ENCODE data around the gene GRK5.

The GRK5 gene

DNA sequence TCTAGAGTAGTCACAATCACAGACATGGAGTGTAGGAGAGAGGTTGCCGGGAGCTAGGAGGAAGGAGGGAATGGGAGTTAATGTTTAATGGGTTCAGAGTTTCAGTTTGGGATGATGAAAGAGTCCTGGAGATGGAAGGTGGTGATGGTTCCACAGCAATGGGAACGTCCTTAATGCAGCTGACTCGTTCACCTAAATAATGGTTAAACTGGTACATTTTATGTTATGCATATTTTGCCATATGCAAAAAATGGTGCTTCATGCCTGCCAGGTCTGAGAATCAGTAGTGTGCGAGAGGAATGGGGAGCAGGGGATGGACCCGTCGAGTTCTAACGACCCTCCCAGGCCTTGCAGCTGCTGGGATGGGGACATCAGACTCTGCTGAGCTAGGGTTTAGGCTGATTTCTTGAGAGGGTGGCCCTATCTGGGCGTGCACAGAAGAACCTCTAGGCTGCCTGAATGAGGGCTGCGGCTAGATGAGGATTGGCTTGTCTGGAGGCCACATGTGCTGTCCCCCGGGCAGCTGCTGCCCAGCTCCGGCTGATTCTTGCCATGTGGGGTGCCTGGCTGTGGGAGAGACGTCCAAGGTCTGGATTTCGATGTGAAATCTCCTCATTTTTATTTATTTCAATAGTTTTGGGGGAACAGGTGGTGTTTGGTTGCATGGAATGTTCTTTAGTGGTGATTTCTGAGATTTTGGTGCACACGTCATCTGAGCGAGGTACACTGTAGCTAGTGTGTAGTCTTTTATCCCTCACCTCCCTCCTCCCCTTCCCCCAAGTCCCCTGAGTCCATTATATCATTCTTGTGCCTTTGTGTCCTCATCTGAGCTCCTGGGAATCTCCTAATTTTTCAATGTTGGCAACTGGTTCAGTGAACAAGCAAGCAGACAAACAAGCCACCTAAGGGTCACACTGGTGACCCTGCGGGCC, 116.0 kb downstream of the GRK5 start:
- no peak for DNase-seq

DNA sequence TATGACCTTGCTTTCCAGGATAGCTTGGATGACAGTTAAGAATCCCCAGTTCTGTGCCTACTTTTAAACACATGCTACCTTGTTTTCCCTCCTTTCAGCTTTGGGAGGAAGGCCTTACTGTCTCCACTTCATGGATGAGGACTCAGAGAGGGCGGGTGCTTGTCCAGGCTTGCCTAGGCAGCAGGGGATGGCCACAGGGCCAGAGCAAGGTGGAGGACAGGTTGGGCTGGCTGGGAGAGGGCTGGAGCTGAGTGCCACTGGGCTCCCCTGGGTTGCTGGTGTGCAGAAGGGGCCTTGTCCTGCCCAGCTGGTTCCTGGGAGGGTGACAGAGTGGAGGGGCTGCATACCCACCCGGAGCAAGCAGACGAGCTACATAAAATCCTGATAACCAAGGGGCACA, 117.8 kb downstream of the GRK5 start:
- DNase-seq = no peak

DNA sequence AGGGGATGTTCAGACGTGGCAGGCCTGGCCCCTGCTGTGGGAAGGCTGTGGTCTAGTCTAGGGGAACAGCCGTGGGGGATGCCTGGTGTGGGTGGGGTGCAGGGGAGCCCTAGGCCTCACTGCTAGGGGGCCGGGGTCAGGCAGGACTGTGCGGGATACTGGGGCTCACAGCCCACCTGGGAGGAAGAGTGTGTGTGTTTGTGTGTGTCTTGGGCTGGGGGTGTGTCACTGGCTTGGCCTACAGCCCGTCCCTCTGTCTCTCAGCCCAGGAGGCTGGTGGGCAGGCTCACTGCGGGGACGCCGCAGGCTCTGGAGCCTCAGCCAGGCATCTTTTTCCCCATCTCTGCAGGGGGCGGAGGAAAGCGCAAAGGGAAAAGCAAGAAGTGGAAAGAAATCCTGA, 118.8 kb downstream of the GRK5 start:
- DNase-seq = no peak

DNA sequence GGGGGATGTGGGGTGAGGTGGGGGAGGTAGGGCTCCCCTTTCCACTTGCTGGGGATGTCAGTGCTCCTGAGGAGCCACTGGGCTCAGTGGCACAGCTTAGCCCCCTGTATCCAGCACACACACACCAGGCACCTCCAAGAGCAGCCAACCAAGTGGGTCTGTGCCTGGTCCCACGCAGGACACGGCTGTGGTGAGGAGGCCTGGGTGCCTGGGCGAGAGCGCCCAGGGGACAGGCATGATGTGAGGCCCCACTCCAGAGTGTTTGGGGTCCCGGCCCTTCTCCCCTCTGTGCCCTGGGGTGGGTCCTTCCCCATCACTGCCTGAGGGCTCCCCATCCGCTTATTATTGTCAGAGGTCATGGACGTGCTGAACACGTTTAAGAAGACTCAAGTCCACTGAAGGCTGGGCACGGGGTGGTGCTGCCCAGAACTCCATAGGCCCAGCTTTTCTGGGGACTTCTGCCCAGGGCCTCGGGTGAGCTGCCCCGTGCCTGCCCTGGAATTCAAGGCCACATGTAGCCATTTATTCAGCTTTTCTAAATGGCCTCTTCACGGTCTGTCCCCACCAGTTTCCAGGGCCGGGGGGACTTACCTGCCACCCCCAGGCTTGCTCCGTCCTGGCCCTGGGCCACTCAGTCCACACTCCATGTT, 119.8 kb downstream of the GRK5 start:
- no peak for DNase-seq

DNA sequence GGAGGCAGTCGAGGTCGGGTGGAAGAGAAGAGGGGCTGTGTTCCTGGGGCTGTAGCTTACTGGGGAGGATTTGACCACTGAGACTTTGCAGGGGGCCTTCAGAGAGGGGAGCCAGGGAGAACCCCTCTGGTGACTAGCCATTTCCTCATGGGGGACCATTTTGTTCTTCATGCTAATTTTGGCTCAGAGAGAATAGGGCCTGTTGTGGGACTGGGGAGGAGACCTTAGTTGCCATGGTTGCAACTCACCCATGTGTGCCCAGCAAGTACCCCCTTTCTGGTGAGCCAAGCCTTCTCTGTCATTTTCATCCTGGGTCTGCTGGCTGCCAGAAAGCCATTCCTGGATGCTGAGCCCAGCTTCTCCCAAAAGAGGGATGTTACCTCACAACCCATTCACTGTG, 120.9 kb downstream of the GRK5 start:
- DNase-seq = no peak

DNA sequence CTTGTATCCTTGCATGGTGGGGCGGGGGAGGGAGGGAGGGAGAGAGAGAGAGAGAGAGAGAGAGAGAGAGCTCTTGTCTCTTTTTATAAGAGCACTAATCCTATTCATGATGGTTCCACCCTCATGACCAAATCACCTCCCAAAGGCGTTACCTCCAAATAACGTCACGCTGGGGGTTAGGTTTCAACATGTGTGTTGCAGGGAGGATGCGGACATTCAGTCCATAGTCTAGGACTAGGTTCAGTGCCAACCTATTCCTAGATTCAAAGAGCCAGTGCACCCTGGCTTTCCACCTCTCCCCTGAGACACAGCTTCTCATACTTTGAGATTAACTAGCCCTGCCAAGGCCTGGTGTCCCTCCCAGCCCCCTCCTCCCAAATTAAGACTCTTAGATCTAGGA, 123.0 kb downstream of the GRK5 start:
- no peak for DNase-seq

DNA sequence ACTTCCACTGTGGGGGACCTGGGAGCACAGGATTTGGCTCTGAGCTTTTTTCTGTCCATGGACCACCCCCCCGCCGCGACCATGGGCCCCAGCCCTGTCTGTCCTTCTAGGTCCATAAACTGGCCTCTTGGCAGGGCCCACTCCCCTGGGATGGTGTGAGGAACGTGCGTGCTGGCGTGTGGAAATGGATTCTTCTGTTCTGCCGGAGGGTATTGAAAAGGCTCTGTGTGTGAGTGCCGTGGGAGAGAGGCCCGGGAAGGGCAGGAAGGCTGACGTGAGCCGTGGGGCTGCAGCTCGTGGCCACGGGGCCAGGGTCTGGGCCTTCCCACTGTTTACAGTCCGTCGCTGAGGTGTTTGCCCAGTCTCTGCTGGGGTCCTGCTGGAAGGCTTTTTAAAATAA, 123.7 kb downstream of the GRK5 start:
- no peak for DNase-seq

DNA sequence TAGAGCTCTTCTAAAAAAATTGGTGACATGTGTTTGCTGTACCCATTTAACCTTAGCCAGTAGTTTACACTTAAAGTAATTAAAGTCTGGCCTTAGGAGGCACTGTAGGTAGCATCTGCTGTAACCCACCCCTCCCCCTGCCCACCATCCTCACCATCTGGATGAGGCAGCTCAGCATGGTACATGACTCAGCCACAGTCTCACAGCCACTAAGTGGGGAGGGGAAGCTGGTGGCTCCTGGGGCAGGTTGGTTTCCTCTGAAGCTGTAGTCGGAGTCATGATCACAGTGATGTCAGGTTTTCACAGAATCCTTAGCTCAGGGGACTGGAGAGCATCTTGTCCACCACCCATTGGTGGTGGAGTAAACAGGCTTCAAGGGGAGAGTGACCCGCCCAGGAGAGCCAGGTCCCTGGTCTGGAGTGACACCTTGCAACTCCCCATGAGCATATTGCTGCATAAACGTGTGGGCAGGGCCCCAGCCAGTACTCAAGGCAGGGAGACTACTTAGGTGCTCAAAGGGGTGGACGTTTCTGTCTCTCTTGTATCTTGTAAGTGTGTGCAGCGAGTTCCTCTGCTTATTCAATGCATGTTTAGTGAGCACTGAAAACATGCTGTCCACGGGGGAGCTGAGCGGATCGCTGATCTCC, 125.9 kb downstream of the GRK5 start:
- DNase-seq = no peak

DNA sequence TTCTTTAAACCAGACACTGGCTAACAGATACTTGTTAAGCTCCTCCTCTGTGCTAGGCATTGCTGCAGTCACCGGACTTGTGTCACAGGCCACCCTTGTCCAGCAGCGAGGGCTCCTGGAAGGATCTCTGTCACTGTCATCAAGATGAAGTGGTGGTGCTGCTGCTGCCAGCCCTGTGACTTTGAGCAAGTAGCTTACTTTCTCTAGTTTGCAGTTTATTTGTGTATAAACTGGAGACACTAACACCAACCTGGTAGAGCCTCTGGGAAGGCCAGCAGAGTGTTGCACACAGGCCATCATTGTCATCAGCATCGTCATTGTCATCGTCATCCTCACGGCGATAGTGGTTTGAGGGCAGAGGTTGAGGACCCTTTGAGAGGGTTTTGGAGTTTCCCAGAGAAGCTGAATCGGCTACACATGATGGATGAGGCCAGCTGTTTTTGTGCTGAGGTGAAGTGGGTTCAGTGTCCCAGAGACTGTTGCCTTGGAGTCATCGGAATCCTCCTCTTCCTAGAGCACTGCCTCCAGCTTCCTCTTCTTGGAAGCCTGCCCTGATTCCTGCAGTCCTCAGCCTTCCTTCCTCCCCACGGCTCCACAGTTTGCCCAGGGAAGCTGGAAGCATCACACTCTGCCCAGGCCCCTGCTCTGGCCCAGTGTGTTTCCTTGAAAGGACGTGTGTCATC, 128.4 kb downstream of the GRK5 start:
- no peak for DNase-seq

DNA sequence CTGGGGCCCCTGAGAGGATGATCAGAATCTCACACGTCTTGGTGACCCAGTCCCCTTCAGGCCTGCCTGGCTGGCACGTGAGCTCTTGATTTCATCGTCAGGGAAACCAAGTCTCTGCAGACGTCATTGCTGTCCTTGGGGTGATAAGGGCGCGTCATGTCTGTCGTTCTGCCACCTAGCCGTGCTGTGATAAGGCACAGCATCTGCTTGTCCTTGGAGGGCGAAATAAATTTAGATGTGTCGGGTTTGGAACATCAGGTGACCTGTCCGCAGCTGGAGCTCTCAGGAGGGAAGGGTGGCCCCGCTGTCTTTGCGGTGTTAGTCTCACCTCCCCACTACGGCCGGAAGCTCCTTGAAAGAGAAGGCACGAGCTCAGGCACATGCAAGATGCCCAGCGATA, 129.2 kb downstream of the GRK5 start:
- DNase-seq = no peak

DNA sequence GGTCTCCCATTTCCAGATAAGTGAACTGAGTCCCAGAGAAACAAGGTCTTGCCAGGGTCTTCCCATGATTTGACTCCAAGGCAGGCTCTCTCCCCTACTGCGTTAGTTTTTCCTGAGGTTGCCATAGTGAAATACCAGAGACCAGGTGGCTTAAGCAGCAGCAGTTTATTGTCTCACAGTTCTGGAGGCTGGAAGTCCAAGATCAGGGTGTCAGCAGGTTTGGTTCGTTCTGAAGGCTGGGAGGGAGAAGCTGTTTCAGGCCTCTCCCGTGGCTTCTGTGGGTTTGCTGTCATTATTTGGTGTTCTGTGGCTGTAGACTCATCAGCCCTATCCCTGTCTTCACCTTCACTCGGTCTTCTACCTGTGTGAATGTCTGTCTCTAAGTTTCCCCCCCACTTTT, 129.9 kb downstream of the GRK5 start:
- DNase-seq = no peak

DNA sequence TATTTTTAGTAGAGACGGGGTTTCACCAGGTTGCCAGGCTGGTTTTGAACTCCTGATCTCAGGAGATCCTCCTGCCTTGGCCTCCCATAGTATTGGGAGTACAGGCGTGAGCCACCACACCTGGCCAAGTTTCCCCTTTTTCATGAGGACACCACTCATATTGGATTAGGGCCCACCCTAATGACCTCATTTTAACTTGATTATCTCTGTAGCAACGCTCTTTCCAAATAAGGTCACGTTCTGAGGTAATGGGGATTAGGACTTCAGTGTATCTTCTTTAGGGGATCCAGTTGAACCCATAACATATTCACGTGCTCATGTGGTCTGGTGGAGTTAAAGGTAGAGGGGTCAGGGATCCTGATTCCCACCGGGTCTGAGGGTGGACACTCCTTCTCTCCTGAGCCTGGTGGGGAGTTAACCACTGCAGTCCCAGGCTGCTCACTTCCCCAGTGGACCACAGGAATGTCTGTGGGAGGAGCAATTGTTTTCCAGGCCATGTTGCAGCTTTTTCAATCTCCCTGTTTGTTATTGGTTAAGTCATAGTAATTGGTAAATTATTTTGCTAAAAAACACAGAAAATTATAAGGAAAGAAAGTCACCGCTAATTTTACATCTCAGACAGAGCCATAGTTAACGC, 130.5 kb downstream of the GRK5 start:
- DNase-seq = no peak

DNA sequence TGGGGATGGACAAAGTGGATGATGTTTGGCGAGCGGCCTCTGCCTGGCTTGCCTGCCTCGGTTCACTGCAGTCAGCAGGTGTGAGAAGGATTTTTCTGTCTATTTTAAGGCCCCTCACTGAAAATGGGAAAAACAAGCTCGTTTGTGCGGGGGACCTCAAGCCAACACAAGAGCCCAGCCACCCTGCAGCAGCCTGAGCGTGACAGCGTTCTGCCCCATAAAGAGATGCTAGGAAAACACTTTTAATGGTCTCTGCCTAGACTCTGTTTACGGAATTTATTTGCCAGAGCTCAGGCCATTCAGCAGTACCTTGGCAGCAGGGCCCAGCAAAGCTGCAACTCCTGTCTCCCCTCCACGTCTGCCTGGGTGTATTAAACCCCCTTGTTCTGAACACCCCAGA, 131.7 kb downstream of the GRK5 start:
- DNase-seq = no peak

DNA sequence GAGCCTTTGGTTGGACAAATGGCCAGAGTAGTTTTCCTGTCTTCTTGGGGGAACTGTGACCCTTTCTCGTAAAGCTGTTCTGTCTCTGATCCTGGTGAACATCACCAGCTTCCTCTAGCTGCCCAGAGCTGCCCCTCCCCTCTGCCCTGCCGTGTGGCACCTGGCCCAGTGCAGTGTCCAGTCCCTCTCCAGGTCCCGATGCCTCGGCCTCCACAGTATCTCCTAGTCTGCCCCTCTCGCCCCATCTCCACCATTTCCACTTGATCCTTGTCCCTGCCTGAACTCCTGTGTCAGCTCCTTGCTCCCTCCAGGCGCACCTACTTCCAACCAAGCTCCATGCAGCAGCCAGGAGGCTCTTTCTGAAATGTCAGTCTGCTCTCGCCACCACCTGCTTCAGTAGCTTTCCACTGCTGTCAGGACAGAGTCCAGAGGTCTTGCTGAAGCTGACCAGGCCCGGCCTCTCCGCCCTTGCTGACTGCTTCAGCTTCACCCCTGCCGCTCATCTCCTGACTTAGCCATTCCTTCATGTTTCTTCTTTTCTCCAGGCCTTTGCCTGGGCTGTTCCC, 133.6 kb downstream of the GRK5 start:
- no peak for DNase-seq

DNA sequence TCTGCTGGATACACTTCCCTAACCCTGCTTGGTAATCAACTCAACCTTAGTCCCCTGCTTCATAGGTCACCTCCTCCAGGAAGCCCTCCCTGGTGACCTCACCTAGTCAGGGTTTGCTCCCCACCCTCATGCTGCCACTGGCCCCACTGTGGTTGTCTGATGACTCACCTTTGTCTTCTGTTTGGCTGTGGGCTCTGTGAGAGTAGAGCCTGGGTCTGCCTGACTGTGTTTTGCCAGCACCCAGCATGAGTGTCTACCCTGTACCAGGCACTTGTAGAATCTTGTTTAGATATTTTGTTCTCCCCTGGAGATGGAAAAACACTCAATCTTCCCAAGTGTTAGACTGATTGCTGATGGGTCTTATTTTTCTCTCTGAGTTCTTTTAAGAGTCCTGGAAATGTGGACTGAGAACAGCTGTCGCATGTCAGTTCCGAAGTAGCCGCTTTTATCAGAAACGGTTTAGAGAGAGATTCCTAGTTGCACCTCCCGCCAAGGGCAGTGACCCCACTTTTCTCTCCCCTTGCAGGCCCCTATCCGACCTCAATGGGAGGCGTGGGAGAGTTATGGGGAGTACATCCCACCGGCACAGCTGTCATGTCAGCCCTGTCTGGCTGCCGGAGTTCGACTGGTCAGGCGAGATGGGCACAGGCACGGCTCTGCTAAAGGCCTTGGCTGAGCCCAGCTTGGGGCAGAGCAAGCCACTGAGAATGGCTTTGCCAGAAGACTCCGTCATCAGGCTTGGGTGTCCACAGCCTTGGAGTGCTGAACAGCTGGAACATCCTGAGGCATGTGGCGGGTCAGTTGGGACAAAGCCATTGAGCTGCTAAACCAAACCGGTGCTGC, 134.3 kb downstream of the GRK5 start:
- no peak for DNase-seq

DNA sequence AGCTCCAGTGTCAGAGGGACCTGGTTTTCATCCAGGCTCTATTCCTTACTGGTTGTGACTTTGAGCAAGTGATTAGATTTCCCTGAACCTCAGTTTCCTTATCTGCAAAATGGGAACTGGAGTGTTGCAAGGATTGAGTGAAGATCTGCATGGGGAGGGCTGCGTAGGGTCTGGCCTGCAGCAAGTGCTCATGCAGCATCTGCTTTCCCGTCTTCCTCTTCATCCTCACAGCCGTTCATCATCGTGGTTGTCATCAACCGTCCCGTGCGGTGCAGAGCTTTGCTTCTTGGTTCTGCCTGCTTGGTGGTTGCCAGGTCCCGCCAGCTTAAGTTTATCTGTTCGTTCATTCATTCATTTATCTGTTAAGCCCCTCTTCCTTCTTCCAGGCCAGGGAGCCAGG, 135.0 kb downstream of the GRK5 start:
- DNase-seq = no peak

DNA sequence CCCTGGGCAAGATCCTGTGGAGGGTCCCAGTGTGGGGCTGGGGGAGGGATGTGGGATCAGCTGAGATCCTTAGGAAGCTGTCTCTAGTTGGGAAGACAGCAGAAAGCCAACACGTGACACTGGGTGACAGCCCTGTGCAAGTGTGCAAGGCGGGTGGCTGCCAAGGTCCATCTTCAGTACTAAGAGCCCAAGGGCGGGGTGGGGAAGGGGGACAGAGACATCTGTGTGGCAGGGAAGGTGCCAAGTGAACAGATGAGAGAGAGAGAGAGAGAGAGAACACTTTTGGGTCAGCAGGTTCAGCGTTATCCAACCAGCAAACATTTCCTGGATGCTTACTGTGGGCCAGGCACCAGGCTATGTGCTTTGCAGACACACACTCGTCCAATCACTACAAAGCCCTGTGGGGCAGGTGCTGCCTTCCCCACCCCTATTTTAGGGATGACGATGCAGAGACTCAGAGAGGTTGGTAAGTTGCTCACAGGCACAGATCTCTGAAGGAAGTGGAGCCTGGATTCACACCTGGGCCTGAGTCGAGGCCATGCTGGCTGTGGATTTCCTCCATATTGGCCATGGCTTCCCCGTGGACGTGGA, 135.7 kb downstream of the GRK5 start:
- no peak for DNase-seq

DNA sequence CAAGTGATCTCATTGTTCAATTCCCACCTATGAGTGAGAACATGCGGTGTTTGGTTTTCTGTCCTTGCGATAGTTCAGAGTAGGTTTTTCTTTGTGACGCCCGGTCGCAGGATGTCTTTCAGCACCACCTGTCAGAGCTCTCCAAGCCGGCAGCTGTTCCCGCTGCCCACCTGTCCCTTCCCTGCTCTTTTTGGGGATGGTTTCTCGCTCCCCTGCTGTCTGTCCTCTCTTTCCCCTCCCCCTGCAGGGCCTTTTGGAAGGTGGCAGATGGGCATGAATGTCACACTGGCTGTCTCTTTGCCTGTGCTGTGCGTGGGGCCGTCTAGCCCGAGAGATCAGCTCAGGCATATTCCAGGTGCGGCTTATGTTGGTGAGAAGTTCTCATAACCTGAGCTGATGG, 137.0 kb downstream of the GRK5 start:
- no peak for DNase-seq

DNA sequence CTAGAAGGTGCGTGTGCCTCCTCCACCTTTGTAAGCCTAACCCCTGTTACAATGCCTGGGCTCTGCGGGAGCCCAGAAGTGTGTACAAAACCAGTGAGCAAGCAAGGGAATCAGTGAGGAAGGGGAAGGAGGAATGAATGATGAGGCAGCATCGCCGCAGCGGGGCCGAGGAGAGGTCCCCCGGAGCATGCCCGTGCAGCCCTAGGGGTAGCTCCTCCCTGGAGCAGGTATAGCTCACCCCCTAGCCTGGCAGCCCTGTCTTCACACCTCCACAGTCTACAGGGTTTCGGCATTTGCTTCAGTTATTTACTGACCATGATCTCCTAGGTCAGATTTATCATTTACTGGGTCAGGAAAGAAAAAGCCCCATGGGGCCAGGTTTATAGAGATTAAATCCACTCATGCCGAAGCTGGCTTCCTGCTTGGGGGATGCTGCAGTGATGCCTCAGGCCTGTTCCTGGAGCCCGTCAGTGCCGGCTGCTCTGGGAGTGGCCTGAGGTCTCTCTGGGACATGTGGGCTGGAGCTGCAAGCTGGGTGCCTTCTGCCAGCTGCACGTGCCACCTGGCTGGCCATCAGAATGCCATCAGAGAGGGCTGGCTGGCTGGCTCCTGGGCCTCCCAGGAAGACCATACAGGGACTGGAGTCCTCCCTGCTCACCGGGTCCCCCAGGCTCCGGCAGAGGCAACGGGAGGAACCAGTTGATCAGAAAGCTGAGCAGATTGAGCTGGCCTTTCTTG, 138.9 kb downstream of the GRK5 start:
- DNase-seq = no peak

DNA sequence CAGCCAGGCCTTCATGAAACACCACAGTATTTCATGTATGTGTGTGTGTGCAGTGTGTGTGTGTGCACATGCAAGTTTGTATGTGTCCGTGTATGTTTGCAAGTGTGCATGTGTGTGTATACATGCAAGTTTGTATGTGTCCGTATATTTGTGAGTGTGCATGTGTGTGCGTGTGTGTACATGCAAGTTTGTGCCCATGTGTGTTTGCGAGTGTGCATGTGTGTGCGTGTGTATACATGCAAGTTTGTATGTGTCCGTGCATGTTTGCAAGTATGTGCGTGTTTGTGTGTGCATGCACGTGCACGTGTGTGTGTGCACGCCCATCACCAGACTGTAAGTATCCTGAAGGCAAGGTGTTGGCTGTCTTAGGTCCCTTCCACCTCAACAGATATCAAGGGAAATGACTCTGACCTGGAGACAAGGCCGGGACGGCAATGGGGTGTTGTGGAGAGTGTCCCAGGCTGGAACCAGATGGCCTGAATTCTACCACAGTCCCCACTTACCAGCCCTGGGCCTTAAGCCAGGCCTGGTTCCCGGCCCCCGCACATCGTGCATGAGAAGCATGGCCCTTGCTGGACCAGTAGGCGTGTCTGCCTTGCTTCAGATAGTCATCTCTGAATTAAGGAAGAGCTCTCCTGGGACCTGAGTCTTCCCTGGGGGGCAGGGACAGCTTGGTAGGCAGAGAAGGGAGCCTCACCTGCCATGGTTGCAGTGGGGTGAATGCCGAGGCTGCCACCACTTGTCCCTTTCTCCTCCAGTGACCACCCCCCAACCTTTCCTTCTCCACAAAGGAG, 140.0 kb downstream of the GRK5 start:
- no peak for DNase-seq
